GM21619 (cell line): ENCODE results near the gene ZBTB21.
"Not testable (repeated sequence)": the region's sequence is repeated elsewhere in the genome, so short reads cannot be mapped to it uniquely, and the experiment has no call there.

Experiments used
- ATAC-seq: cut with Tn5 transposase; IDR thresholded peaks from one replicate; pipeline ENCODE4 v1.9.1; 2021; ENCODE audit not compliant: unreplicated experiment

Gene ZBTB21

GRCh38 chr21:41971891-41972290, 38.3 kb downstream of the ZBTB21 start:
- no peak for ATAC-seq

GRCh38 chr21:41970751-41971653, 39.2 kb downstream of the ZBTB21 start:
- ATAC-seq: no peak

- no peak for ATAC-seq
These were observed 40.1 kb downstream of the ZBTB21 start for GRCh38 chr21:41970106-41970391.

GRCh38 chr21:41967708-41968107, 42.5 kb downstream of the ZBTB21 start:
- no peak for ATAC-seq

GRCh38 chr21:41966872-41967621, 43.1 kb downstream of the ZBTB21 start:
- ATAC-seq: no peak

GRCh38 chr21:41966041-41966833, 43.9 kb downstream of the ZBTB21 start:
- ATAC-seq: no peak

- ATAC-seq: no peak
These were observed 44.6 kb downstream of the ZBTB21 start for GRCh38 chr21:41965461-41966013.

- no peak for ATAC-seq
These were observed 45.1 kb downstream of the ZBTB21 start for GRCh38 chr21:41965045-41965444.

- ATAC-seq: no peak
These were observed 46.0 kb downstream of the ZBTB21 start for GRCh38 chr21:41964171-41964570.

GRCh38 chr21:41962425-41962966, 47.7 kb downstream of the ZBTB21 start:
- no peak for ATAC-seq

- no peak for ATAC-seq
These were observed 48.4 kb downstream of the ZBTB21 start for GRCh38 chr21:41961753-41962152.

GRCh38 chr21:41961282-41961701, 48.9 kb downstream of the ZBTB21 start:
- ATAC-seq: no peak

- ATAC-seq: no peak
These were observed 49.8 kb downstream of the ZBTB21 start for GRCh38 chr21:41960386-41960785.

- not testable (repeated sequence) for ATAC-seq
These were observed 50.5 kb downstream of the ZBTB21 start for GRCh38 chr21:41959697-41960096.

- no peak for ATAC-seq
These were observed 51.1 kb downstream of the ZBTB21 start for GRCh38 chr21:41958886-41959563.

- ATAC-seq: no peak
These were observed 52.0 kb downstream of the ZBTB21 start for GRCh38 chr21:41957991-41958766.

- ATAC-seq: no peak
These were observed 53.0 kb downstream of the ZBTB21 start for GRCh38 chr21:41956926-41957729.

- ATAC-seq: no peak
These were observed 54.6 kb downstream of the ZBTB21 start for GRCh38 chr21:41955516-41955915.
